Naive thymus-derived CD4-positive, alpha-beta T cell (primary cell): ENCODE data around the gene TOR4A. TPM values are rescaled to one million over a fixed set of nuclear protein-coding genes. Genes with fewer than 3 reads are reported as not detected.

Source experiments
- ATAC-seq: fragments of 150-1000 bp; cut with Tn5 transposase; 2 replicates; pipeline ENCODE4 v1.10.0; 2021; ENCODE audit warnings: mild to moderate bottlenecking, moderate library complexity
- CTCF ChIA-PET: fragments of 350-600 bp; sonication (Branson Sonifier 250); formaldehyde crosslinking; loops from one replicate; lab custom pipeline; 2021; ENCODE audit warnings: antibody characterized with exemption; lab: Charles Lee
- POLR2A ChIA-PET: fragments of 350-600 bp; sonication (Branson Sonifier 250); formaldehyde crosslinking; loops from one replicate; lab custom pipeline; 2021; ENCODE audit warnings: antibody characterized with exemption, inconsistent platforms; lab: Charles Lee
- DNase-seq, 9 donors: peaks; one replicate each; pipeline versions ENCODE4 v3.0.0 to v3.0.0-alpha.2; 2020 to 2022; ENCODE audit warnings: mixed read lengths in 1 of 9
- H3K27ac ChIP-seq: one replicate; pipeline ENCODE4 v1.7.0; 2013; ENCODE audit warnings: mild to moderate bottlenecking, low read depth, low read length, moderate library complexity
- H3K27me3 ChIP-seq, 2 donors: one replicate each; pipeline ENCODE4 v1.7.0; 2013; ENCODE audit warnings: low read length in 2 of 2, mild to moderate bottlenecking in 2 of 2, moderate library complexity in 2 of 2; ENCODE audit not compliant: control insufficient read depth in 2 of 2, insufficient read depth in 2 of 2
- H3K36me3 ChIP-seq, 3 experiments: 1 replicate in 2 of 3; 2 replicates in 1 of 3; pipeline ENCODE4 v1.7.0; 2013; ENCODE audit warnings: low read length in 3 of 3, mild to moderate bottlenecking in 3 of 3, moderate library complexity in 1 of 3; ENCODE audit not compliant: insufficient read depth in 3 of 3, control insufficient read depth in 2 of 3
- H3K4me1 ChIP-seq, 2 donors: one replicate each; pipeline ENCODE4 v1.7.0; 2013; ENCODE audit warnings: low read length in 2 of 2, mild to moderate bottlenecking in 2 of 2, moderate library complexity in 1 of 2; ENCODE audit not compliant: control insufficient read depth in 2 of 2, insufficient read depth in 2 of 2
- H3K4me3 ChIP-seq: 2 replicates; pipeline ENCODE4 v1.7.0; 2013; ENCODE audit warnings: mild to moderate bottlenecking, low read length
- H3K9me3 ChIP-seq, 3 experiments: 1 replicate in 2 of 3; 2 replicates in 1 of 3; pipeline ENCODE4 v1.7.0; 2013; ENCODE audit warnings: low read length in 3 of 3; ENCODE audit not compliant: control insufficient read depth in 2 of 3
- H3K27ac Mint-ChIP-seq, 9 donors: one replicate each; pipeline ENCODE4 v1.8.0; 2020 to 2022; ENCODE audit warnings: mixed read lengths in 9 of 9, mild to moderate bottlenecking in 8 of 9, moderate library complexity in 5 of 9, inconsistent platforms in 2 of 9
- H3K27me3 Mint-ChIP-seq, 5 donors: one replicate each; pipeline ENCODE4 v1.8.0; 2021 to 2022; ENCODE audit warnings: mixed read lengths in 5 of 5, mild to moderate bottlenecking in 1 of 5
- H3K36me3 Mint-ChIP-seq, 5 donors: one replicate each; pipeline ENCODE4 v1.8.0; 2020 to 2022; ENCODE audit warnings: mixed read lengths in 5 of 5, mild to moderate bottlenecking in 3 of 5, inconsistent platforms in 1 of 5
- H3K4me1 Mint-ChIP-seq, 7 donors: one replicate each; pipeline ENCODE4 v1.8.0; 2020 to 2022; ENCODE audit warnings: mixed read lengths in 7 of 7, mild to moderate bottlenecking in 3 of 7, inconsistent platforms in 1 of 7
- H3K4me3 Mint-ChIP-seq, 10 donors: one replicate each; pipeline ENCODE4 v1.8.0; 2020 to 2022; ENCODE audit warnings: mild to moderate bottlenecking in 10 of 10, mixed read lengths in 10 of 10, moderate library complexity in 6 of 10, inconsistent platforms in 2 of 10
- H3K9me3 Mint-ChIP-seq, 11 donors: one replicate each; pipeline ENCODE4 v1.8.0; 2020 to 2022; ENCODE audit warnings: mixed read lengths in 11 of 11, mild to moderate bottlenecking in 4 of 11, inconsistent platforms in 1 of 11, moderate library complexity in 1 of 11
- intact Hi-C, 2 donors: fragments of 100-400 bp; cut with micrococcal nuclease; formaldehyde crosslinking; loops; one replicate each; pipeline ENCODE4 v1.15.1; 2023
- polyA plus RNA-seq, 2 donors: library from polyadenylated mRNA; unstranded; fragments of 300-500 nt; fragmentation: Illumina TruSeq; gene quantifications; one replicate each; pipeline ENCODE4 v1.2.3, GENCODE V29; 2021
- total RNA-seq, 6 experiments: library from RNA in 5 of 6; stranded (reverse) in 5 of 6; gene quantifications; 1 replicate in 5 of 6; 2 replicates in 1 of 6; pipeline ENCODE4 v1.2.3 and lab custom pipeline; 2021 to 2026

The TOR4A gene
- total and polyA plus RNA-seq, 7 experiments from 2014 or later: 0.07 to 16.6 (median 1.7) TPM; not detected in 1

DNA sequence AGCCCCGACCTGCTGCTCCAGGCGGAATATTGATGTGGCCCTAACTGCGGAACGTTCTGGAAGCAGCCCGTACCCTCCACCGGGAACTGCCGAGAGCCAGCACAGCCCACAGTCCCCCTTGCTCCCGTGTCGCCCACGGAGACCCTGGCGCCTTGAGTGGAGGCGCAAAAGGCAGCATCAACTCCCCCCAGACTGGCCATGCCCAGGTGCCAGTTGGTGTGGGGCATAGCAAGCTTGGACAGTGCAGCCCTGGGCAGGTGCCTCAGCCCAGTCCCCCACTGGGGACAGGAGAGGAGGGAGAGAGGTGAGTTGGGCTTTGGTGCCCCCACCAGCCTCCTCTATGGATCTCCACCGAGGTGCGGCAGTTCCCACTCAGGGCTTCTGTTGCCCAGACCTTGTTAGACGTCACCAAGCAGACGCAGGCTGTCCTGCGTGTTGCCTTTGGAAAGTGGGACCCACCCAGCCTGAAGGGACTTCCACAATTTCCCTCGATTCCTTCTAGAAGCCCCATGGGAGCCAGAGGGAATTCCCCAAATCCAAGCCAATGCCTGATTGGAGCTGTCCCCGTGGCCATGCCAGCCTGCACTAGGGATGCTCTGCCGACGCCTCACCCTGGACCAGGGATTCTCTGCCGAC, 44.3 kb downstream of the TOR4A start:
- H3K9me3 Mint-ChIP-seq: peaks cover 0 to 4% (median 0%) of the 10 kb centered on the region in 11 donors
- Histone ChIP-seq H3K4me3 (no peak overlapping the region), H3K36me3 (no peaks in the 10 kb centered on the region), H3K27me3 (peaks cover 0 to 8% of the 10 kb centered on the region in 2 donors), H3K9me3 (no peaks in the 10 kb centered on the region), H3K4me1 (peaks cover 0 to 10% of the 10 kb centered on the region in 2 donors), H3K27ac (no peak overlapping the region)
- peaks cover 4 to 16% (median 11%) of the 10 kb centered on the region in 7 donors for H3K4me1 Mint-ChIP-seq
- intact Hi-C loops: no loop called here
- peak overlapping the region in 1 of 9 donors; percentile 38 for H3K27ac Mint-ChIP-seq
- peaks cover 0 to 12% (median 2%) of the 10 kb centered on the region in 5 donors for H3K27me3 Mint-ChIP-seq
- DNase-seq (no peak), ATAC-seq (no peak)
- POLR2A ChIA-PET: no interaction called here
- peak overlapping the region in 1 of 10 donors; percentile 72 for H3K4me3 Mint-ChIP-seq
- CTCF ChIA-PET: no interaction called here
- H3K36me3 Mint-ChIP-seq: peaks cover 0 to 7% (median 3%) of the 10 kb centered on the region in 5 donors

DNA sequence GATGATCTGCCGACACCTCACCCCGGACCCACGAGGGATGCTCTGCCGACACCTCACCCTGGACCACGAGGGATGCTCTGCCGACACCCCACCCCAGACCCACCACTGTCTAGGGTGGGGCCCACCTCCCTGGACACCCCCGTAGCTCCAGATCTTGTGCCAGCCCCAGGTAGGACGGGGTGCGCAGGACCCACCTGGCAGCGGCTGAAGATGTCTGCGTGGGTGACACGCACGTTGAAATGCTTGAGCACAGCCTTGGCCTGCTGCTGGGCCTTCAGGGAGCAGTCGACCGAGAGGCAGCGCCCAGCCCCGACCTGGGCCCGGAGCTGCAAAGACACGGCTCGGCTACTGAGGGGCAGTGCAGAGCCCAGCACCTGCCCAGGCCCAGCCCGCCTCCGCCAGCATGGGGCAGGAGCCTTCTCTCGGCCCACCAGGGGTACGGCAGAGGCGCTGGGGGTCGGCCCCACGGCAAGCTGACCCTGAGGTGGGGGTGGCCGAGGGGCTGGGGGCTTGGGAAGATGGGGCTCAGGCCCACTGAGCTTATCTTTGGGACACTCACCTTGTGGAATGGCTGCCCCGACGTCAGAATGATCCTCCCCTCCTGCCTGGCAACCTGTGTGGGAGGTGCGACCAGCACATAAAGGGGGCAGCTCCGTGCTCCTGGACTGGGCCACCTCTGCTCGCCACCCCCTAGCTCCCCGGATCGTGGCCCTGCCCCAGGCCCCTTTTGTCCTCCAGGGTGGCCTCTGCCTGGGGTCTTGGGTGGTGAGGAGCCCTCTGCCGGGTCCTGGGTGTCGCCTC, 46.2 kb downstream of the TOR4A start:
- DNase-seq (no peak), ATAC-seq (no peak)
- POLR2A ChIA-PET: no interaction called here
- H3K4me1 ChIP-seq: peaks cover 0 to 10% of the 10 kb centered on the region in 2 donors
- H3K27me3 ChIP-seq: peaks cover 0 to 14% of the 10 kb centered on the region in 2 donors
- Mint-ChIP-seq H3K4me3 (no peak overlapping the region), H3K27ac (no peak overlapping the region), H3K36me3 (peaks cover 0 to 7% (median 3%) of the 10 kb centered on the region in 5 donors), H3K27me3 (peaks cover 0 to 23% (median 2%) of the 10 kb centered on the region in 5 donors), H3K4me1 (peaks cover 4 to 20% (median 14%) of the 10 kb centered on the region in 7 donors), H3K9me3 (peaks cover 0 to 11% (median 0%) of the 10 kb centered on the region in 11 donors)
- H3K4me3 ChIP-seq: no peak overlapping the region
- no peaks in the 10 kb centered on the region for H3K36me3 ChIP-seq
- intact Hi-C loops: no loop called here
- CTCF ChIA-PET: interaction anchor here (0.6 kb wide), 1 partner anchor 190 kb away, joined by 3 read pairs; no protein-coding TSS in a partner anchor
- no peaks in the 10 kb centered on the region for H3K9me3 ChIP-seq
- H3K27ac ChIP-seq: no peak overlapping the region

DNA sequence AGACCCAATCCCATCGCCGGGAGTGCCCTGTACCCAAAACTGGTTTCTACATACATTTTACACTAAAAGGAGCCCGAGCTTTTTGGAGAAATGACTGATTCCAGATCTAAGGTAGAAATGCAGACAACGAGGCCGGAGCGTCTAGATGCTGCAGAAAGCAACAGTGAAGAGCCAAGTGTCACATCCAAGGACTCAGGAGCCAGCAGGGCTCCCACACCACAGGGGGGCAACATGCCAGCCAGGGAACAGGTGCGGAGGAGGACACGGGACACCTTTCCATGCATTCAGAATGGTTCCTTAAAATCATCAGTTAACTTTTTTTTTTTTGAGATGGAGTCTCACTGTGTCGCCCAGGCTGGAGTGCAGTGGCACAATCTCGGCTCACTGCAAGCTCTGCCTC, 47.6 kb downstream of the TOR4A start:
- DNase-seq (no peak), ATAC-seq (no peak)
- intact Hi-C loops: no loop called here
- ChIA-PET POLR2A (interaction anchor here (1.1 kb wide), 1 partner anchor 23 kb away, joined by 3 read pairs; the partner anchor contains the start of gene NRARP), CTCF (no interaction called here)
- Histone ChIP-seq H3K36me3 (no peaks in the 10 kb centered on the region), H3K27ac (no peak overlapping the region), H3K27me3 (peaks cover 0 to 14% of the 10 kb centered on the region in 2 donors), H3K9me3 (no peaks in the 10 kb centered on the region), H3K4me1 (peaks cover 0 to 9% of the 10 kb centered on the region in 2 donors), H3K4me3 (no peak overlapping the region)
- Mint-ChIP-seq H3K4me3 (no peak overlapping the region), H3K9me3 (peaks cover 0 to 14% (median 0%) of the 10 kb centered on the region in 11 donors), H3K27me3 (peaks cover 0 to 23% (median 2%) of the 10 kb centered on the region in 5 donors), H3K27ac (peak overlapping the region in 1 of 9 donors; percentile 47), H3K36me3 (peaks cover 0 to 7% (median 3%) of the 10 kb centered on the region in 5 donors), H3K4me1 (peaks cover 4 to 20% (median 13%) of the 10 kb centered on the region in 7 donors)

DNA sequence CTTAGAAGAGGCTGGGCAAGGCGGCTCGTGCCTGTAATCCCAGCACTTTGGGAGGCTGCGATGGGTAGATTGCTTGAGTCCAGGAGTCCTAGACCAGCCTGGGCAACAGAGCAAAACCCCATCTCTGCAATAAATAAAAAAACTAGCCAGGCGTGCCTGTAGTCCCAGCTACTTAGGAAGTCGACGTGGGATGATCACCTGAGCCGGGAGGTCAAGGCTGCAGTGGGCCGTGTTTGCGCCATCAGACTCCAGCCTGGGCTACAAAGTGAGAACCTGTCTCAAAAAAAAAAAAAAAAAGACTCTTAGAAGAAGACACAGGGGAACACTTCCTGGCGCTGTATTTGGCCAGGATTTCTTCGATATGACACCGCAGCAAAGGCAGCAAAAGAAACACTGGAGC, 48.3 kb downstream of the TOR4A start:
- POLR2A ChIA-PET: interaction anchor here (1.1 kb wide), 1 partner anchor 24 kb away, joined by 3 read pairs; the partner anchor contains the start of gene NRARP
- Mint-ChIP-seq H3K9me3 (peaks cover 0 to 20% (median 0%) of the 10 kb centered on the region in 11 donors), H3K27me3 (peaks cover 0 to 23% (median 2%) of the 10 kb centered on the region in 5 donors), H3K27ac (peak overlapping the region in 2 of 9 donors; percentile 38 to 50), H3K4me1 (peaks cover 4 to 17% (median 9%) of the 10 kb centered on the region in 7 donors), H3K4me3 (peak overlapping the region in 1 of 10 donors; percentile 12), H3K36me3 (peaks cover 0 to 7% (median 3%) of the 10 kb centered on the region in 5 donors)
- no peaks in the 10 kb centered on the region for H3K9me3 ChIP-seq
- CTCF ChIA-PET: no interaction called here
- no peaks in the 10 kb centered on the region for H3K36me3 ChIP-seq
- peaks cover 0 to 3% of the 10 kb centered on the region in 2 donors for H3K4me1 ChIP-seq
- H3K27ac ChIP-seq: no peak overlapping the region
- peaks cover 0 to 14% of the 10 kb centered on the region in 2 donors for H3K27me3 ChIP-seq
- no peak for ATAC-seq
- H3K4me3 ChIP-seq: no peak overlapping the region
- intact Hi-C loops: no loop called here
- DNase-seq: no peak

DNA sequence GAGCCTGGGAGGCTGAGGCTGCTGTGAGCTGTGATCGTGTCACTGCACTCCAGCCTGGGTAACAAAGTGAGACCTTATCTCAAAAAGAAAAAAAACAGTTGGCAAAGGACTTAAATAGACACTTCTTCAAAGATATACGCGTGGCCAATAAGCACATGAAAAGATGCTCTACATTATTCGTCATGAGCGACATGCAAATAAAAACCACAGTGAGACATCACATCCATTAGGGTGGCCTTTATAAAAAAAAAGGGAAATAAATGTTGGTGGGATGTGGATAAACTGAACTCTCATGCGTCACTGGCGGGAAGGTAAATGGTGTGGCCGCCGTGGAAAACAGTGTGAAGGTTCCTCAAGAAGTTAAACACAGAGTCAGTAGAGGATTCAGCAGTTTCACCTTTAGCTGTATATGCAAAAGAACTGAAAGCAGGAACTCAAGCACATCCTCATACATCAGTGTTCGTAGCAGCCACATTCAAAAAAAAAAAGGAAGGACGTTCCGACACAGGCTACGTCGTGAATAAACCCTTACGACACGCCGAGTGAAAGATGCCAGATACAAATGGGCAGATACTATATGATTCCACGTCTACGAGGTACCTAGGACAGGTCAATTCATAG, 49.0 kb downstream of the TOR4A start:
- ChIA-PET CTCF (interaction anchor here (0.7 kb wide), 1 partner anchor 135 kb away, joined by 3 read pairs; no protein-coding TSS in a partner anchor), POLR2A (no interaction called here)
- Mint-ChIP-seq H3K9me3 (peaks cover 0 to 24% (median 0%) of the 10 kb centered on the region in 11 donors), H3K27ac (peak overlapping the region in 6 of 9 donors; percentile 22 to 89 (median 72)), H3K4me3 (peak overlapping the region; percentile 3 to 88 (median 63)), H3K27me3 (peaks cover 0 to 23% (median 2%) of the 10 kb centered on the region in 5 donors), H3K36me3 (peaks cover 0 to 7% (median 3%) of the 10 kb centered on the region in 5 donors), H3K4me1 (peaks cover 4 to 16% (median 9%) of the 10 kb centered on the region in 7 donors)
- Histone ChIP-seq H3K9me3 (no peaks in the 10 kb centered on the region), H3K27ac (no peak overlapping the region), H3K4me3 (no peak overlapping the region), H3K36me3 (no peaks in the 10 kb centered on the region), H3K27me3 (peaks cover 0 to 14% of the 10 kb centered on the region in 2 donors), H3K4me1 (no peaks in the 10 kb centered on the region)
- ATAC-seq: peak; percentile 94
- DNase-seq: peak in 2 of 9 donors; percentile 28 to 37
- intact Hi-C loops: no loop called here
